Erythroblast (primary cell): ENCODE measurements around the gene MKLN1.

Source experiments
- GATA1 ChIP-seq: IDR thresholded peaks from 2 replicates; pipeline ENCODE4 v1.6.1; 2011; ENCODE audit warnings: low read depth, mild to moderate bottlenecking, control low read depth, low read length, moderate library complexity
- POLR2A ChIP-seq: IDR thresholded peaks from 2 replicates; pipeline ENCODE4 v1.6.1; 2011; ENCODE audit warnings: mild to moderate bottlenecking, low read length

GRCh38 chr7:131456338-131456737 is 128.7 kb downstream of the MKLN1 start:
- TF ChIP-seq POLR2A (no peak), GATA1 (no peak)
